GM21367 (cell line): ENCODE measurements around the gene JADE2.

Source experiments
- ATAC-seq: cut with Tn5 transposase; IDR thresholded peaks from one replicate; pipeline ENCODE4 v1.9.1; 2021; ENCODE audit not compliant: unreplicated experiment

The JADE2 gene

GRCh38 chr5:134529460-134529859 lies 4.0 kb downstream of the JADE2 start:
- no peak for ATAC-seq

- ATAC-seq, result no peak
Measured at GRCh38 chr5:134530301-134531077, 5.0 kb downstream of the JADE2 start.

GRCh38 chr5:134533115-134533815 lies 7.8 kb downstream of the JADE2 start:
- ATAC-seq, result no peak

GRCh38 chr5:134534058-134534725 lies 8.7 kb downstream of the JADE2 start:
- no peak for ATAC-seq

- ATAC-seq, result no peak
Measured at GRCh38 chr5:134534726-134535110, 9.2 kb downstream of the JADE2 start.

- ATAC-seq, result no peak
Measured at GRCh38 chr5:134536876-134537275, 11.4 kb downstream of the JADE2 start.

- ATAC-seq, result no peak
Measured at GRCh38 chr5:134537297-134537696, 11.8 kb downstream of the JADE2 start.

- ATAC-seq, result no peak
Measured at GRCh38 chr5:134538296-134538695, 12.8 kb downstream of the JADE2 start.

GRCh38 chr5:134539732-134540131 lies 14.3 kb downstream of the JADE2 start:
- no peak for ATAC-seq

- peak; percentile 24 for ATAC-seq
Measured at GRCh38 chr5:134540747-134541733, 15.6 kb downstream of the JADE2 start.

- ATAC-seq, result no peak
Measured at GRCh38 chr5:134541736-134542376, 16.4 kb downstream of the JADE2 start.

GRCh38 chr5:134543820-134544614 lies 18.5 kb downstream of the JADE2 start:
- ATAC-seq, result peak; percentile 42

GRCh38 chr5:134545070-134545868 lies 19.8 kb downstream of the JADE2 start:
- ATAC-seq, result no peak

GRCh38 chr5:134547066-134547465 lies 21.6 kb downstream of the JADE2 start:
- ATAC-seq, result no peak

GRCh38 chr5:134547579-134547978 lies 22.1 kb downstream of the JADE2 start:
- no peak for ATAC-seq

- ATAC-seq, result no peak
Measured at GRCh38 chr5:134547999-134548658, 22.7 kb downstream of the JADE2 start.

- no peak for ATAC-seq
Measured at GRCh38 chr5:134549714-134550113, 24.2 kb downstream of the JADE2 start.
